HEK293 (cell line): ENCODE results near the gene PPID.

ENCODE experiments used
- GFI1B ChIP-seq: fragments of 450-650 bp; formaldehyde crosslinking; IDR thresholded peaks from 2 replicates; pipeline ENCODE4 v1.5.1; 2016; ENCODE audit warnings: missing biosample characterization, missing genetic modification characterization
- HIC1 ChIP-seq: fragments of 450-650 bp; formaldehyde crosslinking; IDR thresholded peaks from 2 replicates; pipeline ENCODE4 v1.5.1; 2016; ENCODE audit warnings: missing biosample characterization, missing genetic modification characterization
- PRDM2 ChIP-seq: fragments of 450-650 bp; formaldehyde crosslinking; IDR thresholded peaks from 2 replicates; pipeline ENCODE4 v1.5.1; 2016; ENCODE audit warnings: missing biosample characterization, missing genetic modification characterization, borderline replicate concordance
- SALL2 ChIP-seq: fragments of 450-650 bp; formaldehyde crosslinking; IDR thresholded peaks from 2 replicates; pipeline ENCODE4 v1.5.0; 2017; ENCODE audit warnings: missing biosample characterization, mild to moderate bottlenecking, missing genetic modification characterization, borderline replicate concordance
- TRIM28 ChIP-seq: IDR thresholded peaks from 2 replicates; pipeline ENCODE4 v1.6.1; 2011; ENCODE audit warnings: low read length, control low read depth, borderline replicate concordance
- ZBTB11 ChIP-seq: fragments of 450-650 bp; formaldehyde crosslinking; conservative IDR thresholded peaks from 2 replicates; pipeline ENCODE4 v1.5.1; 2016; ENCODE audit warnings: low read depth, missing biosample characterization, missing genetic modification characterization
- ZEB2 ChIP-seq: fragments of 450-650 bp; formaldehyde crosslinking; IDR thresholded peaks from 2 replicates; pipeline ENCODE4 v1.5.1; 2016; ENCODE audit warnings: missing biosample characterization, missing genetic modification characterization
- ZFHX2 ChIP-seq: fragments of 450-650 bp; formaldehyde crosslinking; conservative IDR thresholded peaks from 2 replicates; pipeline ENCODE4 v1.5.1; 2016; ENCODE audit warnings: missing biosample characterization, missing genetic modification characterization
- ZNF133 ChIP-seq: fragments of 450-650 bp; formaldehyde crosslinking; IDR thresholded peaks from 2 replicates; pipeline ENCODE4 v1.5.1; 2016; ENCODE audit warnings: missing biosample characterization, missing genetic modification characterization
- ZNF175 ChIP-seq: fragments of 450-650 bp; formaldehyde crosslinking; IDR thresholded peaks from 2 replicates; pipeline ENCODE4 v1.5.1; 2016; ENCODE audit warnings: missing biosample characterization, missing genetic modification characterization
- ZNF202 ChIP-seq: fragments of 450-650 bp; formaldehyde crosslinking; IDR thresholded peaks from 2 replicates; pipeline ENCODE4 v1.5.1; 2016; ENCODE audit warnings: missing biosample characterization, missing genetic modification characterization, borderline replicate concordance
- ZNF211 ChIP-seq: fragments of 450-650 bp; formaldehyde crosslinking; IDR thresholded peaks from 2 replicates; pipeline ENCODE4 v1.5.1; 2016; ENCODE audit warnings: low read depth, missing biosample characterization, missing genetic modification characterization
- ZNF214 ChIP-seq: fragments of 450-650 bp; formaldehyde crosslinking; IDR thresholded peaks from 2 replicates; pipeline ENCODE4 v1.5.1; 2017; ENCODE audit warnings: missing biosample characterization, mild to moderate bottlenecking, missing genetic modification characterization, borderline replicate concordance
- ZNF24 ChIP-seq: fragments of 450-650 bp; formaldehyde crosslinking; IDR thresholded peaks from 2 replicates; pipeline ENCODE4 v1.5.1; 2016; ENCODE audit warnings: missing biosample characterization, missing genetic modification characterization
- ZNF292 ChIP-seq: fragments of 450-650 bp; formaldehyde crosslinking; IDR thresholded peaks from 2 replicates; pipeline ENCODE4 v1.5.1; 2016; ENCODE audit warnings: low read depth, missing biosample characterization, missing genetic modification characterization, borderline replicate concordance
- ZNF302 ChIP-seq: fragments of 450-650 bp; formaldehyde crosslinking; IDR thresholded peaks from 2 replicates; pipeline ENCODE4 v1.5.1; 2016; ENCODE audit warnings: missing biosample characterization, missing genetic modification characterization, low read depth
- ZNF610 ChIP-seq: fragments of 450-650 bp; formaldehyde crosslinking; IDR thresholded peaks from 2 replicates; pipeline ENCODE4 v1.5.1; 2016; ENCODE audit warnings: missing biosample characterization, missing genetic modification characterization, borderline replicate concordance
- ZNF639 ChIP-seq: fragments of 450-650 bp; formaldehyde crosslinking; IDR thresholded peaks from 2 replicates; pipeline ENCODE4 v1.5.1; 2016; ENCODE audit warnings: missing biosample characterization, missing genetic modification characterization
- ZNF701 ChIP-seq: fragments of 450-650 bp; formaldehyde crosslinking; IDR thresholded peaks from 2 replicates; pipeline ENCODE4 v1.5.1; 2016; ENCODE audit warnings: missing biosample characterization, missing genetic modification characterization
- ZNF704 ChIP-seq: fragments of 450-650 bp; formaldehyde crosslinking; IDR thresholded peaks from 2 replicates; pipeline ENCODE4 v1.5.1; 2016; ENCODE audit warnings: missing biosample characterization, missing genetic modification characterization
- ZNF76 ChIP-seq: fragments of 450-650 bp; formaldehyde crosslinking; IDR thresholded peaks from 2 replicates; pipeline ENCODE4; 2016; ENCODE audit warnings: low read depth, missing biosample characterization, missing genetic modification characterization, borderline replicate concordance
- ZSCAN18 ChIP-seq: fragments of 450-650 bp; formaldehyde crosslinking; IDR thresholded peaks from 2 replicates; pipeline ENCODE4 v1.5.1; 2016; ENCODE audit warnings: missing biosample characterization, missing genetic modification characterization

The PPID gene

DNA sequence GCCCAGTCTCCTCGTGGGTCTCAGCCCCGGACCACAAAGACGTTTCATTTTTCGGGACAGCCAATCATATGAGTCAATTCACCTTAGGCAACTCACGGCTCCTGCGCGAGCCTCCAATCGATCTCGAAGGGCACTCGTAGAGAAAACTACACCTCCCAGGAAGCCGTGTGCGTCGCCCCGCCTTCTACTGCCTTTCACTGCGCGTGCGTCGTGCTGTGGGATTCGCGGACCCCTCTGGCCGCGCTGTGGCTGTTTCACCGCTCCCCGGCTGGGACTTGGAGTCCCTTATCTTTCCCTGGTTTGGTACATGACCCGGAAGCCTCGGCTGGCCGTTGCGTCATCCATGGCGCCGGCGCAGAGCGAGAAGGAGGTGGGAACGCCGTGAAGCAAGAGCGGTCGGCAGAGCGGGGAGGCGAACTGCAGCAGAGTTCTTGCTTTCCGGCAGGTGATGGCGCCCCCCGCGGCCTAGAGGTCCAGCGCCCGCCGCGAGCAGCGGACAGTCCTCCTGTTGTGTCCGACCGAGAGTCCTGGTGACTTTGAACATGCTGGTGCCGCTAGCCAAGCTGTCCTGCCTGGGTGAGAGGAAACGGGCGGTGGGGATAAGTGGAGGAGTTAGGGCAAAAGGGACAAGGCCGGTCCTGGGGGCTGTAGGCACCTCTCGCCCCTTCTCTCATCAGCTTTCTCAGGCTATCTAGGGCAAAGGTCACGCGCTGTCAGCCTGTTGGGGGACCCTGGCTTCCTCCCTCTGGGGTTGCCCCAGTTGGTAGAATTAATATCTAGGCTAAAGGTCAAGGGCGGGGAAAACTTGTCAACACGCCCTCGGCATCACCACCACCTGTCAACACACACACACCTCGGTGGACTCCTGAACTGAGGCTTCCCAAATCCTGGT, 51.0 kb downstream of the PPID start, which contains the start of gene ETFDH (continued):
- TF ChIP-seq ZNF610 (peak; percentile 92), ZNF24 (tag by site-specific recombination) (peak; percentile 66; the same call in 1 of the 2 replicates), ZNF175 (tag by site-specific recombination) (no peak), ZNF76 (tag by site-specific recombination) (peak; percentile 83), ZFHX2 (tag by site-specific recombination) (0 out of 2 replicates have a peak, but pooled peaks have one; percentile 1), ZNF639 (tag by site-specific recombination) (no peak; the same call in 1 of the 2 replicates), ZNF704 (tag by site-specific recombination) (no peak), ZNF202 (no peak), TRIM28 (peak; percentile 65; the same call in 1 of the 2 replicates), ZNF214 (tag by site-specific recombination) (no peak), ZNF701 (tag by site-specific recombination) (no peak), HIC1 (tag by site-specific recombination) (no peak), ZSCAN18 (tag by site-specific recombination) (no peak), SALL2 (tag by site-specific recombination) (no peak), ZNF211 (tag by site-specific recombination) (no peak), ZNF292 (tag by site-specific recombination) (no peak), ZBTB11 (tag by site-specific recombination) (peak; percentile 67), ZNF133 (no peak), ZEB2 (tag by site-specific recombination) (peak; percentile 29; the same call in 1 of the 2 replicates), ZNF302 (no peak), GFI1B (no peak), PRDM2 (tag by site-specific recombination) (no peak)
